Activated CD8-positive, alpha-beta memory T cell treated with anti-CD3 and anti-CD28 coated beads for 36 hours (primary cell): ENCODE measurements around the gene NGDN. TPM values are rescaled to one million over a fixed set of nuclear protein-coding genes. Genes with fewer than 3 reads are reported as not detected.
"Not testable (repeated sequence)": the region's sequence is repeated elsewhere in the genome, so short reads cannot be mapped to it uniquely, and the experiment has no call there.

Source experiments
- CTCF ChIA-PET: fragments of 350-600 bp; sonication (Branson Sonifier 250); formaldehyde crosslinking; loops from one replicate; lab custom pipeline; 2021; ENCODE audit warnings: antibody characterized with exemption; lab: Charles Lee
- POLR2A ChIA-PET: fragments of 350-600 bp; sonication (Branson Sonifier 250); formaldehyde crosslinking; loops from one replicate; lab custom pipeline; 2021; ENCODE audit warnings: antibody characterized with exemption; lab: Charles Lee
- total RNA-seq, 2 experiments: library from RNA; stranded (reverse); gene quantifications; one replicate each; pipeline ENCODE4 v1.2.3, GENCODE V29; 2021

The NGDN gene
- total RNA-seq, 2 experiments from 2014 or later, result 71.0 to 74.1 TPM

DNA sequence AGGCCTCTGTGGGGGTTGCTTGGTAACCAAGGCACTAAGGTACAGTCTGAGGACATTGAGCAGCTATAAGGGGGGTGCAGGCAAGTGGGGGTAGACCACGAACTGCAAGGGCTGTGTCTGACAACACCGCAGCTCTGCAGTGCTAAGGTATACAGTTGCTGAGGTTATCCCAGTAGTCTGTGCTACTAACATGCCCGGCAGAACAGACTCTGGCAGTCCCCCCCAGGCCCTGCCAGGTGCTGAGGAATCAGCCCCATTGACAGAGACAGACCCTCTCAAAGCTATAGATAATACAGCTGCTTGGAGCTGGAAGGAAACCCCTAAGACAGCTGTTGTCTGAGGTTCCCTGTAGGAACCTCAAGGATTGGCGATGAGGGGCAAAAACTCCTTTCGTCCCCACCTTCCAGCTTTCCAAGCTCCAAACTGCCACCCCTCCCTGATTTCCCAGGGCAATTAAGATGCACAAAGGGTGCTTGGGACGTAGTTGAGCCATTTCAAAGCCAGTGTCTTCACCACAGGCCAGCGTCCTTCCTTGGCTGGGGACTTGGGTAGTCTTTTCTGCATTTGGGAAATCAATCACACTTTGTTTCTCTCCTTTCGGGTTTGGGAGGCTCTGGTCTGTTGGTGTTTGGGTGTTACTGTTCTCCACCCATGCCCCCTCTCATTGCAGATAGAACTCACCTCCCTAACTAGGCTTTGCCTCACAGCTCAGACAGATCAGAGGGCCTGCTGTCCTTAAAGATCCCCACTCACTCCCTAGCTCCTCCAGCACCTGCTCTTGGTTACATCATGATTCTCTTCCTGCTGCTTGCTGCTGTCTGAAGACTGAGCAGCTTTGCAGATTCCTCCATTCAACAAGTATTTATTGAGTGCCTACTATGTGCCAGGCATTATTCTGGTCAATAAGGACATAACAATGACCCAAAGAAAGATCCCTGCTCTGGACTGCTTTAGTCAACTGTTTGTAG is 32.1 kb upstream of the NGDN start:
- ChIA-PET POLR2A (no interaction called here), CTCF (no interaction called here)

DNA sequence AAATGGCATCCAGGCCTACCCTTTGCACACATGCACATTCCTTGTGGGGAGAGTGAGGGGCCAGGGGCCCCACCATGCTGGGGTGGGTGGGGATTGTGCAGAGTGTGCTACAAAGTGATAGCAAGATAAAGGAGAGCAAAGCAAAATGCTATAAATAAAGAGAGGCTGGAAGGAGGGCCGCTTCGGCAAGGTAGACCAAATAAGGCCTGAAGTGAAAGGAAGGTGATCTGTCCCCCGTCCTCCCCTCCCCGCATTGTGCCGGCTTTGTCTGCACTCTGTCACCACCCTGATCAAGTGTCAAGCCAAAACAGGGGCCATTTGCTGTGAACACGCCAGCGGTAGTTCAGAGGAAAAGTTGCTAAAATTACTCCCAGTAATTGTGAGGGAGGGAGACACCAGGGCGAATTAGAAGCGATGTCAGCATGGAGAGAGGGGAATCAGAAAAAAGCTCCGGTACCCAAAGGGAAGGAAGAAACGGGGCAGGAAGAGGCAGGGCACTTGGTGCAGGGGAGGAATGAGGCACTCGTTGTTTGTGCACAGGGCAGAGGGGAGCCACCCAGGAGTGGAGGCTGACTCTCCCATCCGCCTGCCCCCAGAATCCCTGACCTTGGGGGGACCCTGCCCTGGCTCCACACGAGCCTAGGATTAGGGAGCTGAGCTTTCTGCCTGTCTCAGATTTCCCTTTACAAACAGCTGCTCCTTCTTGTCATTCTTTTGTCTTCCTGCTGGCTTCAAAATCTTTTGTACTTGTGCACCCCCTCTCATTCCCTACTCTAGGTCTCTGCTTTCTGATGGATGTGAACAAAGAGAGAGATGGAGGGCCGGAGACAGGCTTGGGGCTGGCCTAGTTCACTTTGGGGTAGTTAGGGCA is 31.2 kb upstream of the NGDN start:
- ChIA-PET CTCF (no interaction called here), POLR2A (no interaction called here)

DNA sequence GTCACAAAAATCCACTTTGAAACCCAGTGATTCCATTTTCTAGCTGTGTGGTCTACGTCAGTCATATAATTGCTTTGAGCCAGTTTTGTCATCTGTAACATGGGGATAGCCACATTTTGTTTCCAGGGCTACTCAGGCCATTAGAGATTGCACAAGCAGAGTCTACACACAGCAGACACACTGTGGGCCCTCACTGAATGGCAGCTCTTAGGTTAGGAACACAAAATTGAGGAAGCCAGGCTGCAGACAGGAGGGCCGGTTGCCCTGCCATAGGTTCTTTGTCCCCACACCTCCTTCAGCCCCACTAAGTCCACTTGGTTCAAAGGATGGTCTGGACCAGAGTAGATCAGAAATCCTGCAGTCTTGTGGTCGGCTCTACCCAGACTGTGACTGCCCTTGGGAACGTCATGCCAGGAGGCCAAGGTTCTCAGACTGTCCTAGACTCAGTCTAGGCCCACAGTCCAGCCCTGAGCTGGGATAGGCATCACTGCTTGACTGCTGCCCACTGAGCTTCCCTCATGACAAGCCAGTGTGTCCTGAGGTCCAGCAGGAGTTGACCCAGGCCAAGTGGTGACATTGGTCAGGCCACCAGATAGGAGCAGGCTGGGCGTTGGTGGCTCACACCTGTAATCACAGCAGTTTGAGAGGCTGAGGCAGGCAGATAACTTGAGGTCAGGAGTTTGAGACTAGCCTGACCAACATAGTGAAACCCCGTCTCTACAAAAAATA is 30.2 kb upstream of the NGDN start:
- ChIA-PET POLR2A (no interaction called here), CTCF (no interaction called here)

DNA sequence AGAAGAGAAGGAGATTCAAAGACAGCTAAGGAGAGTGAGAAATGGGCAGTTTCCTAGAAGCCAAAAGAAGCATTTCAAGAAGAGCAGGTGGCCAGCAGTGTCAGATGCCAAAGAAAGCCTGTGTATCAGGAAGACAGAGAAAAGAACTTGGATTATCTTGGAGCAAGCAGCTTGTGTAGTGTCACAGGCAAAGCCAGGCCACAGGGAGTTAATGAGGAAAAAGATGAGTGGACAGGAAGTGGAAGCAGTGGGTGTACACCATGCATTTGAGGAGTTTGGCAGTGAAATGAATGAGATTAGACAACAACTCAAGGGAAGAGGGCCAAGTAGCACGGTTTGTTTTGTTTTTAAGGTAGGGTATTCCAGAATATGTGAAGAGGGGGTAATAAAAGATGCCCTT is 28.4 kb upstream of the NGDN start:
- ChIA-PET POLR2A (no interaction called here), CTCF (no interaction called here)

DNA sequence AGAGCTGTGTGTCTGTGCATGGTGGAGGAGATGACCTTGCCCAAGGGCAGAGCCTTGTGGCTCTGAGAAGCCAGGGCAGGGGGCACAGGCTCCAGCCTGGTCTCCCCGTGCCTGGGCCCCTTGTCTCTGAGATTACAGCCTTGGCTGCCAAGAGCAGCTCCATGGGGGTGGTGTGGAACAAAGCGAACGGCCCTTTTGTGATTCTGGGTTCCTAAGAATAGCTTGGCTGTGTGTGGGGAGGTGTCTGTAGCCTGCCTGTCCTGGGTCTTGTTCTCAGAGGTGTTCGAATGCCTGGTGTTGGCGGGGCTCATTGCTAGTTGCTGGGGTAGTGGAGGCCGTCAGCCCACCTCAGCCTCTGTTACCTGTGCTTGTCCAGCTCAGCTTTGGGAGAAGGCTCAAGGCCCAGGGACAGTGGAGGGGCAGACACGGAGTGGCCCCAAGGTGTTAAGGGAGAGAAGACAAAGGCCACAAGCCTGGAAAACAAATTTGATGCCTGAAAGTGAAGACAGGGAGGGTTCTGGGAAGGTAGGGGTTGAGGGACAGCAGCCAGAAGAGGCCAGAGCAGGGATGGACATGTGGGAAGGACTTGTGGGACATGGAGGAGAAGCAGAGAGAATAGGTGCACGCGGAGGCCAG is 26.7 kb upstream of the NGDN start:
- POLR2A ChIA-PET, result no interaction called here
- CTCF ChIA-PET, result no interaction called here

DNA sequence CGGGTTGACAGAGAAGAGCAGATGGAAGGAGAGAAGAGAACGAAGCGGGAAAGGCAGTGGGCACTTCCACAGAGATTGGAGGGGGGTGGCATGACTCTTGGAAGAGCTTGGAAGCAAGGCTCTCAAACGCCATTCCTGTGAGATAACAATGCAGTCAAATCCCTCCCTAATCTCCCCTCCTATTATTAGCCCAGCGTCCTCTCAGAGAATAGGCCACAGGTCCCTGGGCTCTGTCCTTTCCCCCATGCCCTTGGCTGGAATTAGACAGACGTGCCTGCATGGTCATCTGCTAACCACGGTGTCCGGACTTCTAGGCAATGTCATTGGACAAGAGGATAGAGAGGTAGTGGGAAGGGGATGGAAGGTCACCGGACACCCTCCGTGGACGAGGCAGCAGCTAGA is 26.1 kb upstream of the NGDN start:
- POLR2A ChIA-PET, result no interaction called here
- CTCF ChIA-PET, result no interaction called here

DNA sequence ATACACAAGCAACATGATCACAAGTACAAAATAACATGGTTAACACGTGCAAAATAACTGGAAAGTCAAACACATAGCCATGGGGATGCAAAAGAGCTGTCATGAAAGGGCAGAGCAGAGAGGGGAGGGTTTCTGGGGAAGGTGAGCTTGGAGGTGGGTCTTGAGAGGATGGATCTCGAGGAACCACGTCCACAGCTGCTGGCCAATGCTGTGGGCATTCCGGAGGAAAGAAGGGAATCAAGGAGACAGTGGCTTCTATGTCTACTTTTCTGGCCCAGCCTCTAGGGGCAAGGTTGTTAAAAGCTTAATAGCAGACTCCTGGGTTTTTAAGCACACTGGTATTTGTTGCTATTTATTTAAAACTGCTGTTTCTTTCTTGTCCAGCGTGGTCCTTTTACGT is 25.6 kb upstream of the NGDN start:
- CTCF ChIA-PET, result no interaction called here
- POLR2A ChIA-PET, result no interaction called here

DNA sequence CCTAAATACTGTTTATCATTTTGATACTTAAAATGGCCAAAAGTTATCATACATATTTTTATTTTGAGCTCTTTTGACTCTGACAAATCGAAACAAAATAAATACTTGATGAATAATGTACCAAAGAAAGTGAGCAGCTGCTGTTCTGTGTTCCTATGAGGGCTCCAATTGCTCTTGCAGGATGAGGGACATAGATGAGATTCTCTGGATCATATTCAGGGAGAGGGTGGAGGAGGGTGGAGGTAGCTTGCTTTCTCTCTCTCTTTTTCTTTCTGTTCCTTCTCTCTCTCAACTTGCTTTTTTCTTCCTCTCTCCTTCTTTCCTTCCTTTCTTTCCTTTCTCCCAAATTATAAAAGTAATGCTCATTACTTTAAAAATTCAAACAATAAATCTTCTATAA is 25.2 kb upstream of the NGDN start:
- POLR2A ChIA-PET, result no interaction called here
- CTCF ChIA-PET, result no interaction called here

DNA sequence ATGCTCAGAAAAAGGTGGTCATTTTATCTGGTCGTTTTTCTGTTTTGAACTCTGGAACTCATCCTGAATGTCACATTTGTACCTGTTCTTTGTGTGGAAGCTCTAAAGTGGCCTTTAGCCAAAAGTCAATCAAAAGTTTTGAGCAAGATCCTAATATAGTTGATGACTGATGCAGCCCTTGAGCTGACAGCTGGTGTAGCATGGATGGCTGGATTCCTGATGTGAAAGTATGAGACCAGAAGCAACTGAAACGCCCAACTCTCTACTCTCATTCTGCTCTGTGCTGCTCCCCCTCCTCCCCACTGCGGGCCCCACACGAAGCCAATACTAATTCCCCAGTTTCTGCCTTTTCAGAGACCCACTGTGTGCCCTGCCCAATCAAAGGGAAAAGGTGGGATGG is 23.7 kb upstream of the NGDN start:
- POLR2A ChIA-PET, result no interaction called here

DNA sequence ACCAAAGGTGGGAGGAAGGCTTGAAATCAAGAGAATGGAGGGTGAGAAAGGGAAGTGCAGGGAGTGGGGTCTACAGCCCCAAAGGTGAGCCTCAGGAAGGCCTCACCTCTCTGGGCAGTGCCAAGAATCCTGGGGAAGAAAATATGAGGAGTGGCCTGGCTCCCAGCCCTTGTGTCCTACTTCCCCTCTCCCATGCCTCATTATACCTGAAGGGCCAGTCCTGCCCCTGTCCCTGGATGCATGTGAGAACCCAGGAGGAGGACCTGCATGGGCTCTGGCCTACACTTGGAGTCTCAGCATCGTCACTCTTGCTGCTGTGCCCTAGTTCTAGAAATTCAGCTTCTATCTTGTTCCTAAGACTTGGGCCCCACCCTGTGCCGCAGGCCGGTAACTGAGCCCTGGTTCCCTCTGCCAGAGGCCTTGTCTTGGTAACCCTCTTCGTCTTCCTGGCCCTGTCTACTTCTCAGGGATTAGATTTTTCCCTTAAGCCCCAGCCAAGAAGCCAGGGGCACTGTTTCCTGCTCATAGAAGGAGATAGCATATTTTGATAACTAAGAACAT is 23.1 kb upstream of the NGDN start:
- POLR2A ChIA-PET, result no interaction called here

More for the DNA sequence above, 23.7 kb upstream of the NGDN start:
- CTCF ChIA-PET, result no interaction called here

DNA sequence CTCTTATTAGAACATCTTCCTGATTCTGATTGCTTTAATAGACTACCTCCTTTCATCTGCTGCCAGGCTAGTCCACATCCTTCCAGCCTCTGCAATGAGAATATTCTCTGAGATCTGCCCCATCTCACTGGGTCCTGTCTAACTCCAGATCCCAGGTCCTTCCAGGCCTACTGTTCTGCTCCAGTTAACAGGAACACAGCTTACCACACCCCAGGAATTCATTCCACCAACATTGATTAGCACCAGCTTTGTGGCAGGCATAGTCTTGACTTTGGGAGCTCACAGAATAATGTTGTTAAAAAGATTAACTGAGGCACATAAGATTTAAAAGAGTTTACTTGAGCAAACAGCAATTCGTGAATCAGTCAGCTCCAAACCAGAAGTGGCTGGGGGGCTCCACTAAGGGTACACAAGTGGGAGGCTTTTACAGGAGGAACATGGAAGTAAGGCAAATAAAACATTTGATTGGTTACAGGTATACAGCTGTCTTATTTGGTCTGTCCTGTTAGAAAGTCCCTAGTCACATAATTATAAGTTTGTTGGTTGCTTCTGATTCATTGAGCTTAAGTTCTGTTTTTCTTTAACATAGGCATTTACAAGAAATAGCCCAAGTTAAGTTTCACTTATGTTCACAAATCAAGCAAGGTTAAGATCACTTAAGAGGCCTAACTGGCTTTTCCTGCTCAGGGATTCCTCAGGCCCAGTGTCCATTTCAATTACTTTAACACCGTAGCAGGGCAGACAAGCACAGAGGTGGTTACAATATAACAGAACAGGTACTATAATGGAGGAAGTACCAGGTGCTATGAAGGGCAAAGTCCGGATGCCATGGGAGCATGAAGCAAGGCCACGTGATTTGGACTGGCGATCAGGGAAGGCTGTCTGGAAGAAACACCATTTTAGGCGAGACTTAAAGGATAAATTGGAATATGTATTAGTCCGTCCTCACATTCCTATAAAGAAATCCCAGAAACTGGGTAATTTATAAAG is 21.8 kb upstream of the NGDN start:
- CTCF ChIA-PET, result no interaction called here
- POLR2A ChIA-PET, result no interaction called here

More for the DNA sequence above, 23.1 kb upstream of the NGDN start:
- CTCF ChIA-PET, result no interaction called here

DNA sequence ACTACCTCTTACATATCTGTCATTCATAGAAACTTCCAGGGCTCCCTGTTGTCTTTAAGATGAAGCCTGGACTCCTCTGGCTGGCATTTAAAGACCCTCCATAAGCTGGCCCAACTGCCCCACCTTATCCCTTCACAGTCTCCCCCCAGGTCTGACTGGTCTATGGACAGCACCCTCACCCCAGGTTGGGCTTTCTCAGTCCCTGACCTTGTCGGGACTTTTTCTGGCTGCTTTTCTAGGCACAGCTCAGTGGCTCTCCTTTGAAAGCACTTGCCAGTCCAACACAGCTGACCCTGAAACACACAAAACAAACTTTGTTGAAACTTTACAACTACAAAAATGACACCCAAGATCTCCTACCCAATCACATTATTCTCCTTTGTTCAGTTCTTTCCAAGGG is 20.2 kb upstream of the NGDN start:
- CTCF ChIA-PET, result no interaction called here
- POLR2A ChIA-PET, result no interaction called here

DNA sequence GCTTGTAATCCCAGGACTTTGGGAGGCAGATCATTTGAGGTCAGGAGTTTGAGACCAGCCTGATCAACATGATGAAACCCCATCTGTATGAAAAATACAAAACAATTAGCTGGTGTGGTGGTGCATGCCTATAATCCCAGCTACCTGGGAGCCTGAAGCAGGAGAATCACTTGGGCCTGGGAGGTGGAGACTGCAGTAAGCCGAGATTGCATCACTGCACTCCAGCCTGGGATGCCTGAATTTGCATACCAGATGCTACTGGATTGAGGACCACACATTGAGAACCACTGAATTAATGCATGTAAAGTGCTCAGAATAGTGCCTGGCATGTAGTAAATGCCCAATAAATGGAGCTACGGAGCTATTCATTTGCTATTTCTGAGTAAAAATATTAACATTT is 19.1 kb upstream of the NGDN start:
- ChIA-PET POLR2A (interaction anchor here (0.7 kb wide), 1 partner anchor 349 kb away, joined by 3 read pairs; no protein-coding TSS in a partner anchor), CTCF (no interaction called here)

DNA sequence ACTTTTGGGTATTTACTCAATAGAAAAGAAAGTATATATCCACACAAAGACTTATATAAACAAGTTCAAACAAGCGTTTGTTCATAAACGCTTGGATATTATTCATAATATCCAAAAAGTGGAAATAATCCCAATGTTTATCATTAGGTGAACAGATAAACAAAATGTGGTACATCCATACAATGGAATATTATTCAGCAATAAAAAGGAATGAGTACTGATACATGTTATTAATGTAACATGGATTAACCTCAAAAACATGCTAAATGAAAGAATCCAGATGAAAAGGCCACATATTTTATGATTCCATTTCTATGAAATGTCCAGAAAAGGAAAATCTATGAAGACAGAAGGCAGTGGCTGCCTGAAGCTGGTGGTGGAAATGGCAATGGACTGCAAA is 17.3 kb upstream of the NGDN start:
- POLR2A ChIA-PET, result no interaction called here
- CTCF ChIA-PET, result no interaction called here

DNA sequence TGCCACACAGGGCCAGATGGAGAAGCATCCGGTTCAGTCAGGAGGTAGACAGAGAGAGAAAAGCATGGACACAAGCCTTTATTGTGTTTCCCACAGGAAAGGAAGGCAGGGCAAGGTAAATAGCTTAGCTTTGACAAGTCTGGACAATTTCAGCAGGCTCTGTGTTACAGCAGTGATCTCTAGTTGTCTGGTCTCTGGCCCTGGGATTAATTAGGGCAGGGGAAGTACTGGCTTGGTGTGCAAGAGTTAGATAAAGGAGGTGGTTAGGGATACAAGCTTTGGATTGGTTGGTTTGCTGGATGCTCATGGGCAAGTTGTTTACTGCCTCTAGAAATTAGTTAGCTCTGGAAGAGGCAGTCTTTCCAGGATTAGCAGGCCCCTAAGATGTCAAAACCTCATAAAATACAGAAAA is 15.1 kb upstream of the NGDN start:
- ChIA-PET POLR2A (no interaction called here), CTCF (no interaction called here)

DNA sequence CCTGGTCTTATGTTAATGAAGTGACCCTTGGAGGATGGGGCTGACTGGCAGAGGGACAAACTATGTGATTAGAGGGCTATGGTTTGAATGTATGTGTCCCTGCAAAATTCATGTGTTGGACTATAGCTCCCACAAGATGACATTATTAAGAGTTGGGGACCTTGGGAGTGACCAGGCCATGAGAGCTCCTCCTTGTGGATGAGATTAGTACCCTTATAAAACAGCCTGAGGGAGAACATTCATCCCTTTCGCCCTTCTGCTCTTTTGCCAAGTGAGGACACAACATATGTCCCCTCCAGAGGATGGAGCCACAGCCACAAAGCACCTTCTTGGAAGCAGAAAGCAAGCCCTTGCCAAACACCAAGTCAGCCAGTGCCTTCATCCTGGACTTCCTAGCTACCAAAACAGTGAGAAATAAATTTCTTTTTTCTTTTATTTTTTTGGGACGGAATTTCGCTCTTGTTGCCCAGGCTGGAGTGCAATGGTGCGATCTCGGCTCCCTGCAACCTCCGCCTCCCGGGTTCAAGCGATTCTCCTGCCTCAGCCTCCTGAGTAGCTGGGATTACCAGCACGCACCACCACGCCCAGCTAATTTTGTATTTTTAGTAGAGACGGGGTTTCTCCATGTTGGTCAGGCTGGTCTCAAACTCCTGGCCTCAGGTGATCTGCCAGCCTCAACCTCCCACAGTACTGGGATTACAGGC is 12.5 kb upstream of the NGDN start:
- CTCF ChIA-PET, result not testable (repeated sequence)
- POLR2A ChIA-PET, result interaction anchor here (0.5 to 0.6 kb wide), 2 partner anchors 40 to 95 kb away, joined by 3 to 5 read pairs; no protein-coding TSS in a partner anchor
